GM12875 (cell line): ENCODE data around the gene CSTF1.

ENCODE experiments used
- H3K4me3 ChIP-seq: one replicate; pipeline ENCODE4 v1.5.1; 2011; ENCODE audit warnings: low read depth, low read length, control low read depth
- TF ChIP-seq, protein P1 (sequence below): IDR thresholded peaks from 2 replicates; pipeline ENCODE4 v1.5.1; 2011; ENCODE audit warnings: low read depth, mild to moderate bottlenecking, control low read depth, inconsistent platforms, low read length, moderate library complexity, borderline replicate concordance; ENCODE audit not compliant: insufficient read depth

The CSTF1 gene

GRCh38 chr20:56451056-56451765, 58.8 kb downstream of the CSTF1 start:
- no peak overlapping the region for H3K4me3 ChIP-seq
- TF ChIP-seq, protein P1, sequence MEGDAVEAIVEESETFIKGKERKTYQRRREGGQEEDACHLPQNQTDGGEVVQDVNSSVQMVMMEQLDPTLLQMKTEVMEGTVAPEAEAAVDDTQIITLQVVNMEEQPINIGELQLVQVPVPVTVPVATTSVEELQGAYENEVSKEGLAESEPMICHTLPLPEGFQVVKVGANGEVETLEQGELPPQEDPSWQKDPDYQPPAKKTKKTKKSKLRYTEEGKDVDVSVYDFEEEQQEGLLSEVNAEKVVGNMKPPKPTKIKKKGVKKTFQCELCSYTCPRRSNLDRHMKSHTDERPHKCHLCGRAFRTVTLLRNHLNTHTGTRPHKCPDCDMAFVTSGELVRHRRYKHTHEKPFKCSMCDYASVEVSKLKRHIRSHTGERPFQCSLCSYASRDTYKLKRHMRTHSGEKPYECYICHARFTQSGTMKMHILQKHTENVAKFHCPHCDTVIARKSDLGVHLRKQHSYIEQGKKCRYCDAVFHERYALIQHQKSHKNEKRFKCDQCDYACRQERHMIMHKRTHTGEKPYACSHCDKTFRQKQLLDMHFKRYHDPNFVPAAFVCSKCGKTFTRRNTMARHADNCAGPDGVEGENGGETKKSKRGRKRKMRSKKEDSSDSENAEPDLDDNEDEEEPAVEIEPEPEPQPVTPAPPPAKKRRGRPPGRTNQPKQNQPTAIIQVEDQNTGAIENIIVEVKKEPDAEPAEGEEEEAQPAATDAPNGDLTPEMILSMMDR, result no peak

GRCh38 chr20:56453352-56453751, 60.9 kb downstream of the CSTF1 start:
- TF ChIP-seq, protein P1, result no peak
- no peak overlapping the region for H3K4me3 ChIP-seq

- no peak overlapping the region for H3K4me3 ChIP-seq
- TF ChIP-seq, protein P1, result no peak
These were observed 62.3 kb downstream of the CSTF1 start for GRCh38 chr20:56454754-56455153.
